GM12892 (cell line): ENCODE measurements around the gene TAS2R60.

Experiments
- POLR2A ChIP-seq: IDR thresholded peaks from 2 replicates; pipeline ENCODE4 v1.6.1; 2011; ENCODE audit warnings: low read depth, low read length, control low read depth
- POLR2AphosphoS5 ChIP-seq: IDR thresholded peaks from 2 replicates; pipeline ENCODE4 v1.6.1; 2011; ENCODE audit warnings: low read depth, low read length, control low read depth

GRCh38 chr7:143415742-143416397 lies 27.4 kb upstream of the TAS2R60 start:
- no peak for TF ChIP-seq POLR2A
- TF ChIP-seq POLR2AphosphoS5 = no peak
